GM12878 (cell line): ENCODE data around the gene DCAF5. TPM values are rescaled to one million over a fixed set of nuclear protein-coding genes. Genes with fewer than 3 reads are reported as not detected.
A peak's percentile ranks its signal among the peaks of the same experiment; 100 is the strongest.

Source experiments
- ATAC-seq: fragments of 200-7000 bp; cut with Tn5 transposase; 3 replicates; pipeline ENCODE4 v1.9.1; 2020; ENCODE audit warnings: mild to moderate bottlenecking, moderate library complexity
- BruUV-seq: library from RNA; stranded (reverse); fragments of 400-500 nt; replicated peaks from 2 replicates; lab custom pipeline; 2021; lab: Mats Ljungman, UMichigan
- CTCF ChIA-PET: fragments of 300-600 bp; sonication (Branson Sonifier 250); formaldehyde crosslinking; extraction: SDS; loops from one replicate; lab custom pipeline; 2021; ENCODE audit warnings: inconsistent platforms; lab: Yijun Ruan, JAX
- POLR2A ChIA-PET: fragments of 350-600 bp; formaldehyde crosslinking; extraction: SDS; loops from one replicate; lab custom pipeline; 2021; ENCODE audit warnings: inconsistent platforms; lab: Charles Lee
- RAD21 ChIA-PET: fragments of 300-600 bp; sonication (Branson Sonifier 250); formaldehyde crosslinking; loops from one replicate; lab custom pipeline; 2023; ENCODE audit warnings: antibody characterized with exemption; ENCODE audit not compliant: unreplicated experiment; lab: Charles Lee
- SMC1A ChIA-PET: fragments of 300-600 bp; sonication (Branson Sonifier 250); formaldehyde crosslinking; loops from one replicate; lab custom pipeline; 2023; ENCODE audit not compliant: unreplicated experiment, uncharacterized antibody; lab: Charles Lee
- DNase-seq: peaks from one replicate; pipeline ENCODE4 v3.0.0-alpha.2; 2011; ENCODE audit warnings: low read depth, low spot score
- FAIRE-seq: peaks from 3 replicates; lab custom pipeline; 2011; peaks lifted over from hg19 to GRCh38; lab: Jason Lieb, UNC
- H2AFZ ChIP-seq: 2 replicates; pipeline ENCODE4 v1.6.0; 2011; ENCODE audit warnings: low read depth, low read length, control low read depth; ENCODE audit not compliant: control insufficient read depth
- H3K27ac ChIP-seq: 2 replicates; pipeline ENCODE4 v1.5.1; 2011; ENCODE audit warnings: control low read depth; ENCODE audit not compliant: control insufficient read depth, insufficient read depth
- H3K27me3 ChIP-seq, 2 experiments: replicated peaks in 1 of 2; 2 replicates each; pipeline versions ENCODE4 v1.6.0 to v1.6.1; 2011; ENCODE audit warnings: low read length in 1 of 2; ENCODE audit not compliant: control insufficient read depth in 2 of 2, insufficient read depth in 2 of 2
- H3K36me3 ChIP-seq, 2 experiments: 2 replicates each; pipeline ENCODE4 v1.5.1; 2011; ENCODE audit warnings: low read length in 1 of 2; ENCODE audit not compliant: control insufficient read depth in 2 of 2, insufficient read depth in 2 of 2
- H3K4me1 ChIP-seq: 2 replicates; pipeline ENCODE4 v1.6.1; 2011; ENCODE audit warnings: mild to moderate bottlenecking, low read length, moderate library complexity, mixed read lengths; ENCODE audit not compliant: control insufficient read depth, insufficient read depth
- H3K4me2 ChIP-seq: 2 replicates; pipeline ENCODE4 v1.6.0; 2011; ENCODE audit warnings: control low read depth; ENCODE audit not compliant: control insufficient read depth, insufficient read depth
- H3K4me3 ChIP-seq: fragments of 200-600 bp; sonication (generic); 2 replicates; pipeline ENCODE4 v1.5.1; 2016
- H3K79me2 ChIP-seq: 2 replicates; pipeline ENCODE4 v1.6.0; 2011; ENCODE audit warnings: low read length; ENCODE audit not compliant: control insufficient read depth, insufficient read depth
- H3K9ac ChIP-seq: 2 replicates; pipeline ENCODE4 v1.8.0; 2011; ENCODE audit warnings: low read length, control low read depth, mixed read lengths; ENCODE audit not compliant: control insufficient read depth, insufficient read depth
- H3K9me3 ChIP-seq: replicated peaks from 3 replicates; pipeline ENCODE4 v1.5.1; 2011; ENCODE audit warnings: mild to moderate bottlenecking, low read length; ENCODE audit not compliant: control insufficient read depth, insufficient read depth
- H4K20me1 ChIP-seq: 2 replicates; pipeline ENCODE4 v1.6.0; 2011; ENCODE audit not compliant: control insufficient read depth, insufficient read depth
- MEF2B ChIP-seq: fragments of 450-650 bp; IDR thresholded peaks from 2 replicates; pipeline ENCODE4 v1.6.1; 2018; ENCODE audit warnings: mild to moderate bottlenecking, moderate library complexity; ENCODE audit not compliant: partially characterized antibody, poor library complexity, severe bottlenecking
- NKRF ChIP-seq: fragments of 450-650 bp; conservative IDR thresholded peaks from 2 replicates; pipeline ENCODE4 v1.6.1; 2017; ENCODE audit warnings: mild to moderate bottlenecking, moderate library complexity
- WRNIP1 ChIP-seq: IDR thresholded peaks from 2 replicates; pipeline ENCODE4 v1.6.1; 2011; ENCODE audit warnings: low read depth, low read length, improper control_type of control experiment, borderline replicate concordance
- ZNF24 ChIP-seq: fragments of 450-650 bp; IDR thresholded peaks from 2 replicates; pipeline ENCODE4 v1.6.1; 2017; ENCODE audit warnings: antibody characterized with exemption, mild to moderate bottlenecking
- WGBS: methylation state at CpG from one replicate; pipeline ENCODE4 v1.1.6; 2016; ENCODE audit warnings: low lambda C conversion rate; ENCODE audit not compliant: insufficient replicate concordance, insufficient coverage; ENCODE audit errors: missing lambda C conversion rate; 5-methylcytosine and 5-hydroxymethylcytosine counted together
- in situ Hi-C: fragments of 300-500 bp; cut with MboI; formaldehyde crosslinking; loops from 9 replicates; pipeline ENCODE4 v1.14.3; 2018; ENCODE audit warnings: mixed read lengths
- intact Hi-C: fragments of 100-400 bp; cut with micrococcal nuclease; formaldehyde crosslinking; loops from one replicate; pipeline ENCODE4 v1.14.2; 2022; ENCODE audit not compliant: unreplicated experiment
- polyA plus RNA-seq, 11 experiments: library from polyadenylated mRNA; depleted of rRNA in 4 of 11; unstranded in 6 of 11; stranded (reverse) in 5 of 11; fragments of >200 nt; fragmentation: Nextera tagmentation in 4 of 11; fragmentation: Illumina TruSeq in 1 of 11; extraction: Ambion mirVana in 4 of 11; extraction: Trizol in 1 of 11; gene quantifications; 1 replicate in 1 of 11; 2 replicates in 10 of 11; pipeline versions ENCODE4 v1.2.1 to v1.2.3, GENCODE V29; 2011 to 2016; ENCODE audit warnings: inconsistent platforms in 2 of 11, missing spikeins in 2 of 11, low read depth in 1 of 11
- total RNA-seq, 4 experiments: library from RNA; depleted of rRNA in 3 of 4; stranded (reverse); fragments of >200 nt in 3 of 4; fragmentation: Illumina TruSeq in 1 of 4; extraction: Trizol in 1 of 4; gene quantifications; 2 replicates each; pipeline versions ENCODE4 v1.2.1 to v1.2.3, GENCODE V29; 2013 to 2021
- TF ChIP-seq, protein P1 (sequence below): fragments of 450-650 bp; IDR thresholded peaks from 2 replicates; pipeline ENCODE4 v1.6.1; 2016; ENCODE audit warnings: mild to moderate bottlenecking
- TF ChIP-seq, protein P2 (sequence below): IDR thresholded peaks from 2 replicates; pipeline ENCODE4 v1.6.1; 2011; ENCODE audit warnings: mild to moderate bottlenecking, low read depth, low read length, moderate library complexity; ENCODE audit not compliant: insufficient replicate concordance

Gene DCAF5
- total and polyA plus RNA-seq, 10 of the 15 experiments (the other 5 are each of a cell fraction or from before 2014, with no cell fraction given): 6.8 to 38.1 (median 19.1) TPM

DNA sequence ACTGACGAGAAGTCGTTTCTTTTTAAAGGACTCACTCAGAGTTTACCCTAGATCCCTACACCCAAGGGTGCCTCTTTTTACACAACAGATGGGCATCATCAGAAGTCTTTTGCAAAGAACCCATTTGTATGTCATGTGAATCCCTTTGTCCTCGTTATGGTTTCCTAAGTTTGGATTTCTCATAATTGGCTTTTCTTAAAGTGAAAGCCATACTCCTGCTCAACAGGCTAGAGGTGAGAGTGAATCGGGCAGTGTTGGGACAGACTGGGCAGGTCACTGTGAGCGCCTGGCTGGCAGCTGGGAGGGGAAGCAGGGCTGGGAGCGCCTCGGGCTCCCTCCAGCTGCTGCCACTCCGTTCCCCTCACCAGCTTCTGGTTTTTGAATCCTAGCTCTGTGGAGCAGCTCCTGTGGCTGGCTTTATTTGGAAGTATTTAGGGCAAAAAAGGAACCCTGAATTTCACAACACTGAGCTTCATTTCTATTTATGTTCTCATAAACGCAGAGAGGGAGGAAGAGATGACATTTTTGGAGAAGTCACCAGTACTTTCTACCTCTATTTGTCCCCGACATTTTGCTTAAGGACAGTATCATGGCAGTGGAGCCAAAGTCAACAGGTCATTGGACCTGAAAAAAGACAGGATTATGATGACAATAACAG is 110.0 kb downstream of the DCAF5 start:
- ChIA-PET CTCF (interaction anchor here (0.6 kb wide), 1 partner anchor 156 kb away, joined by 3 read pairs; no protein-coding TSS in a partner anchor), SMC1A (interaction anchor here (0.7 kb wide), 1 partner anchor 1339 kb away, joined by 3 read pairs; no protein-coding TSS in a partner anchor), RAD21 (no interaction called here), POLR2A (no interaction called here)
- WGBS: 6% methylated on average over 10 of the region's 10 CpGs
- ATAC-seq (0 out of 3 replicates have a peak, but pooled peaks have one; percentile 38), DNase-seq (no peak), FAIRE-seq (no peak)
- no peaks in the 10 kb centered on the region for H3K36me3 ChIP-seq
- no peaks in the 10 kb centered on the region for H4K20me1 ChIP-seq
- intact Hi-C loops: no loop called here
- H3K4me3 ChIP-seq: no peak overlapping the region
- peaks cover 1 to 7% of the 10 kb centered on the region in 2 experiments; a peak in 3 of 4 replicates for H3K27me3 ChIP-seq
- TF ChIP-seq, protein P1, sequence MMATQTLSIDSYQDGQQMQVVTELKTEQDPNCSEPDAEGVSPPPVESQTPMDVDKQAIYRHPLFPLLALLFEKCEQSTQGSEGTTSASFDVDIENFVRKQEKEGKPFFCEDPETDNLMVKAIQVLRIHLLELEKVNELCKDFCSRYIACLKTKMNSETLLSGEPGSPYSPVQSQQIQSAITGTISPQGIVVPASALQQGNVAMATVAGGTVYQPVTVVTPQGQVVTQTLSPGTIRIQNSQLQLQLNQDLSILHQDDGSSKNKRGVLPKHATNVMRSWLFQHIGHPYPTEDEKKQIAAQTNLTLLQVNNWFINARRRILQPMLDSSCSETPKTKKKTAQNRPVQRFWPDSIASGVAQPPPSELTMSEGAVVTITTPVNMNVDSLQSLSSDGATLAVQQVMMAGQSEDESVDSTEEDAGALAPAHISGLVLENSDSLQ: no peak
- TF ChIP-seq ZNF24 (no peak), MEF2B (no peak), NKRF (no peak), WRNIP1 (no peak)
- TF ChIP-seq, protein P2, sequence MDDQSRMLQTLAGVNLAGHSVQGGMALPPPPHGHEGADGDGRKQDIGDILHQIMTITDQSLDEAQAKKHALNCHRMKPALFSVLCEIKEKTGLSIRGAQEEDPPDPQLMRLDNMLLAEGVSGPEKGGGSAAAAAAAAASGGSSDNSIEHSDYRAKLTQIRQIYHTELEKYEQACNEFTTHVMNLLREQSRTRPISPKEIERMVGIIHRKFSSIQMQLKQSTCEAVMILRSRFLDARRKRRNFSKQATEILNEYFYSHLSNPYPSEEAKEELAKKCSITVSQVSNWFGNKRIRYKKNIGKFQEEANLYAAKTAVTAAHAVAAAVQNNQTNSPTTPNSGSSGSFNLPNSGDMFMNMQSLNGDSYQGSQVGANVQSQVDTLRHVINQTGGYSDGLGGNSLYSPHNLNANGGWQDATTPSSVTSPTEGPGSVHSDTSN: no peak
- no peaks in the 10 kb centered on the region for H3K9me3 ChIP-seq
- no peak overlapping the region for H2AFZ ChIP-seq
- H3K4me2 ChIP-seq: no peak overlapping the region
- H3K4me1 ChIP-seq: no peaks in the 10 kb centered on the region
- H3K79me2 ChIP-seq: no peaks in the 10 kb centered on the region
- in situ Hi-C loops: no loop called here
- no peak overlapping the region for H3K9ac ChIP-seq
- H3K27ac ChIP-seq: no peak overlapping the region
- no TSS peak for BruUV-seq
